ENCODE data around the gene FBXL20.
"Not testable (repeated sequence)": the region's sequence is repeated elsewhere in the genome, so short reads cannot be mapped to it uniquely, and the experiment has no call there.

FBXL20 gene

GRCh38 chr17:39401412-39402243, at the start of gene FBXL20:
Gene FBXL20 (minus strand): TSS chr17:39401626. CDS start chr17:39401402, 224 bp downstream.
- DNase-seq (ENCODE audit: low read depth in 2 of 3, low spot score in 2 of 3), result peak; percentile 79 to 92 (median 86)

DNA sequence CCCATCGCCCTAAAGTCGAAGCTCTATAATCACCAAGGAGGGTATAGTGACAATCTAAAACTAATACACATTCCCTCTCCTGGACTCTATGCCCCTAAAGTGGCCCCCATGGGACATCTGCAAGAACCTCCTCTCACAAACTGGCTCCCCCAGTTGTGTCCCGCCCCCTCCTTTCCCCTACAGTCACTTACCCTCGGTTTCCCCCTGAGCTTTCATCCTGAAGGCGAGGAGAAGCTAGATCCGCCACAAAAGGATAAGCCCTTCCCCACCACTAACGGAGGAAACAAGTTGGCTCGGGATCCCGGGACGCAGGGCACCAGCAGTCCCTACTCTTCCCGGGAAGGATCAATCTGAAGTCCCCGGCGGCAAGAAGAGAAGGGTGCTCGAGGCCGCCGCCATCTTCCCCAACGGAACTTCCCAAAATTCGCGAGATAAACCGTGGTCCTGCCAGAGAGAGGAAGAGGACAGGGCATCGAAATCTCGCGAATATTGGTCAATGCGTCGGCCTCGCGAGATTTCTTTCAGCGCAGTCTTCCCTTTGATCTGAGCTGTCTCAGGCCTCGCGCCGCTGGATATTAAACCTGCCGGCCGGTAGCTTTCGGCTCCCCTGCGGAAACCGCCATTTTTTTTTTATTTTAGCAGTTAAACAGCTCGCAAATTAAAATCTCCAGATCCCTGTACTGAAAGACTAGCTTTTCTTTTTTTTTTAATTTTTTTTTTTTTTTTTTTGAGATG, 49.6 kb upstream of the FBXL20 start, which contains the start of gene MED1:
Gene MED1, minus strand, starts transcription at position 417 of the 735 bp plus-strand sequence. Its CDS starts 201 bp downstream, at position 216.
- peak; percentile 51 to 85 (median 76) for DNase-seq (ENCODE audit: low read depth in 2 of 3, low spot score in 2 of 3)

GRCh38 chr17:39450051-39450450, 48.6 kb upstream of the FBXL20 start:
- no peak for DNase-seq (ENCODE audit: low read depth in 2 of 3, low spot score in 2 of 3)

GRCh38 chr17:39447561-39447960, 46.1 kb upstream of the FBXL20 start:
- no peak for DNase-seq (ENCODE audit: low read depth in 2 of 3, low spot score in 2 of 3)

- no peak for DNase-seq (ENCODE audit: low read depth in 2 of 3, low spot score in 2 of 3)
Observed at GRCh38 chr17:39443326-39443725, 41.9 kb upstream of the FBXL20 start.

DNA sequence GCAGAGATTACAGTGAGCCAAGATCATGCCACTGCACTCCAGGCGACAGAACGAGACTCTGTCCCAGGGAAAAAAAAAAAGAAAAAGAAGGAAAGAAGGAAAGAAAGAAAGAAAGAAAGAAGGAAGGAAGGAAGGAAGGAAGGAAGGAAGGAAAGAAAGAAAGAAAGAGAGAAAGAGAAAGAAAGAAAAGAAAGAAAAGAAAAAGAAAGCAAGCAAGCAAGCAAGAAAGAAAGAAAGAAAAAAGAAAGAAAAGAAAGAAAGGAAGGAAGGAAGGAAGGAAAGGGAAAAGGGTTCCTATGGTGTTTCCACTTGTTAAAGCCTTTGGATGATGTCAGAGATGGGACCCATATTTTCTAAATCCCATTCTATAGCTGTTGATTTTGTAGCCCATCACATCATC, 38.4 kb upstream of the FBXL20 start:
- not testable (repeated sequence) for DNase-seq (ENCODE audit: low read depth in 2 of 3, low spot score in 2 of 3)

DNA sequence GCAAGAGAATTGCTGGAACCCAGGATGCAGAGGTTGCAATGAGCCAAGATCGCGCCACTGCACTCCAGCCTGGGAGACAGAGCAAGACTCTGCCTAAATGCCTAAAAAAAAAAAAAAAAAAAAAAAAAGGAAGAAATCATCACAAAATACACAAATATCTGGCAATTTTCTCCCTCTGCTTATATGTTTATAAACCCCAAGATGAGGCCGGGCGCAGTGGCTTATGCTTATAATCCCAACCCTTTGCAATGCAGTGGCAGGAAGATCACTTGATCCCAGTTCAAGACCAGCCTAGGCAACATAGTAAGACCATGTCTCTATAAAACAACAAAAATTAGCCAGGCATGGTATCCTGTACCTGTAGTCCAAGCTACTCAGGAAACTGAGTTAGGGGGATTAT, 28.2 kb upstream of the FBXL20 start:
- no peak for DNase-seq (ENCODE audit: low read depth in 2 of 3, low spot score in 2 of 3)

DNA sequence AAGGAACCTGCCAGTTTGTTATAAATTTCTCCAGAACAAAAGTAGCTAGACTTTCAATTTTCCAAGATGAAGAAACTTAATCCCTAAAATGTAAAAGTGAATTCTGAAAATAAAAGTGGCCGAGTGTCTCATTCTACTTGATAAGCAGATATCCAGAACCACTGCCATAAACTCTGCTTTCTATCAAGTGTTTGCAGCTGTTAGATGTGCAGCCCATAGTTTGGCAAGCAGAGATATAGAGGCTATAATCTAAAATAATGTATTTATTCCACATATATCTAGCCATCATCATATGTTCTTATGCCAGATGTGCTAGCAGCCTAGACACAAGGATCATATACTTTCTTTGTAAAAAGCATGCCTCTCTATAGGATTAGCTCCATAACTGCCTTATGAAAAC, 14.7 kb upstream of the FBXL20 start:
- no peak for DNase-seq (ENCODE audit: low read depth in 2 of 3, low spot score in 2 of 3)

- no peak for DNase-seq (ENCODE audit: low read depth in 2 of 3, low spot score in 2 of 3)
Observed at GRCh38 chr17:39410279-39410678, 8.9 kb upstream of the FBXL20 start.

GRCh38 chr17:39408360-39408759, 6.9 kb upstream of the FBXL20 start:
- DNase-seq (ENCODE audit: low read depth in 2 of 3, low spot score in 2 of 3), result no peak

DNA sequence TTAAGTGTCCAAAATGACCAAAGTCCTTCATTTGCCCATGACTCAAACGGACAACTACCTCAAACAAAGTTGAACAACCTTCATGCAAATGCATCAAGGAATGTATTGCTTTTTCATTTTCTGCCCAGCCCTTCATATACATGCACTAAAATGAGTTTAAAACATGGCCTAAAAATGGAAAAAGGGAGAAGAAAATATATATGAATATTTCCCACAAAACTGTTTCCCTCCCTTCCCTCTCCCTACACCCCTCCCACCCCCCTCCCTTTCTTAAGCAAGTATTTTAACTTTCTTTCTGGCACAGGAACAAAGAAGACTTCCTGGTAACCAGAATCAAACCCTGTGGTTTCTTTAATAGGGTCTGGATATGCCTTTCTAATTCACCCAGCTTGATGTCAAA, 5.5 kb upstream of the FBXL20 start:
- no peak for DNase-seq (ENCODE audit: low read depth in 2 of 3, low spot score in 2 of 3)

DNA sequence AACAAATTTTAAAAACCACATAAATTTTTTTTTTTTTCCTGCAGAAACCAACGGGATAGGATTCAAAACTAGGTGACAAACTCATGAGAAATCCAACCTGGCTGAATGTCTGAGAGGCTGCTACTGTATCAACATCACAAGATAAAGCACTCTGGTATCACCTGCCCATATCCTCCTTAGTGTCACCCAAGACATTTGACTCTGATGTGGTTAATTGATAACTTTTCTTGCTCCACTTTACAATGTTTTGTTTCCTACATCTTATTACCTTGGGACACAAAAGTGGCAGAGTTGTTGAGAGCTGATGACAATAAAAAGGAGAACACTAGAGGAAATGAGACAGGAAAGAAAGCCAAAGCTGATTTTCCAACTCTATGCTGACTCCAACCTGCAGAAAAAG, 4.0 kb upstream of the FBXL20 start:
- no peak for DNase-seq (ENCODE audit: low read depth in 2 of 3, low spot score in 2 of 3)

- no peak for DNase-seq (ENCODE audit: low read depth in 2 of 3, low spot score in 2 of 3)
Observed at GRCh38 chr17:39404542-39405378, 3.3 kb upstream of the FBXL20 start.

- DNase-seq (ENCODE audit: low read depth in 2 of 3, low spot score in 2 of 3), result no peak
Observed at GRCh38 chr17:39402890-39403605, 1.6 kb upstream of the FBXL20 start.

GRCh38 chr17:39402244-39402889, 941 bp upstream of the FBXL20 start:
- peak; percentile 74 to 89 (median 87) for DNase-seq (ENCODE audit: low read depth in 2 of 3, low spot score in 2 of 3)

DNA sequence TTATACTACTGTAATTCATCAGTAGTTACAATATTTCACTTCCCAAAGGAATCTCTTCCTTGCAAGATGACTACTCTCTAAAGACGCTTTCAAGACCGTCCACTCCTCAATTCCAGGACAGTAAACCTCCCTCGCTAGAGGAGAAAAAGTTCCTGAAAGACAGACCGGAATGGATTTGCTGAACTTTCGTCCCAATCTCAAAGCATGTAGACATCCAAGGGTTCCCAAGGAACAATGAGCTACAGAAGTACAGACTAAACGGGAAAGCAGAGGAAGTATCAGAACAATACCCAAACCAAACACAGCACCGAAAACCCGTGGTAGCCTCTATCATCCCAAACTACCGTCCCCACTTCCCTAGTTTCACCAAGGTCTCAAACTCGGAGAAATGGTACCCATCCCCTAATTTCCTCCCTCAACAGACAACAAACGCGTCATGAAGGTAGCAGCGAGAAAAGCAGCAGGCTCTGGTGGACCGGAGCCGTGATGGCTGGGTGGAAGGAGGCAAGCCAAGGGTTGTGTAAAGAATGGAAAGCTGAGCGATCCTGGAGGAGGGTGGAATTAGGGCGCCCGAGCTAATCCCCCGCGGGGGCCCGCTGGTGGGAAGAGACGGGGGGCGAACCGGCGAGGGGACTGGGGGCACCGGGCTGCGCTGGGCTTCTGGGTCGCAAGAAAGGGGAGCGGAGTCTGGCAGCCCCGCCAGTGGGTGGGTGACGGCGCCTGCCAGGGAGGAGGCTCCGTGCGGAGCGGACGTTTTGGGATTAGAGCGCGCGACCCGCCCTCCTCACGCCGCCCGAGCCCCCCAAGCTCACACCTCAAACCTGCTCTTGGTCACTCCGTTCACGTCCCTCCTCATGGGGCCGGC, 647 bp downstream of the FBXL20 start:
- no peak for DNase-seq (ENCODE audit: low read depth in 2 of 3, low spot score in 2 of 3)

DNA sequence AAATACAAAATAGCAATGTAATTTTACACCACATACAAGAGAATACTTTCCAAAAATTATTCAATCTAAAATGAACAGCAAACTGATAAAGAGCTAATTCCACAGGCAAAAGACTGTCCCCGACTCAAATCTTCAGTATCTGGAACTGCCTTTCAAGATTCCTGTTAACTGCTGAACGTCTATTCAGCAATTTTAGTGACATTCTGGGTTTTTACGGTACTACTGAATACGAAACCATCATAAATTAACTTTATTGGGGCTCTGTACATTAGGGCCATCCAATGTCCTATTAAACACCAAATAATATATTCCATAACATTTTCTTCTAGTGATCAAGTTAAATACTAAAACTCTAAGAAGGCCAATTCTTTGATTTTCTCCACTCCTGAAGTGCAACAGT, 1.6 kb downstream of the FBXL20 start:
- no peak for DNase-seq (ENCODE audit: low read depth in 2 of 3, low spot score in 2 of 3)

GRCh38 chr17:39393736-39394135, 7.7 kb downstream of the FBXL20 start:
- no peak for DNase-seq (ENCODE audit: low read depth in 2 of 3, low spot score in 2 of 3)

DNA sequence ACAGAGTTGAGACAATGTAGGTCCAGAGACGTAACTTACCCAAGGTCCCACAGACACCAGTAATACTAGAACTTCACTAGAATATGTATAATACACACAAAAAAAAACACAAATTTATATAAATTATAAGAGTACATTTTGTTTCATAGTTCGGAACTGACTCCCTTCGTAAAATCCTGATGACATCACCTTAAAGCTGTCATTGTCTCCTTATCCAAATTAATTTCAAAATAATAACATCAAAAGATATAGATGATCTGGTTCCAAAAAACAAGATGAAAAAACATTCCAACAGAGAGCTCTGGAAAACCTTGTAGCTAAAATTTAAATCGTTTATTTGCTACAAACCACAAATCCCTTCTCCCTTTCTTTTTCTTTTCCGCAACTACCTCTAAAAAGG, 10.0 kb downstream of the FBXL20 start:
- DNase-seq (ENCODE audit: low read depth in 2 of 3, low spot score in 2 of 3), result no peak
